Measurements from ENCODE around the gene C12orf42.

DNA sequence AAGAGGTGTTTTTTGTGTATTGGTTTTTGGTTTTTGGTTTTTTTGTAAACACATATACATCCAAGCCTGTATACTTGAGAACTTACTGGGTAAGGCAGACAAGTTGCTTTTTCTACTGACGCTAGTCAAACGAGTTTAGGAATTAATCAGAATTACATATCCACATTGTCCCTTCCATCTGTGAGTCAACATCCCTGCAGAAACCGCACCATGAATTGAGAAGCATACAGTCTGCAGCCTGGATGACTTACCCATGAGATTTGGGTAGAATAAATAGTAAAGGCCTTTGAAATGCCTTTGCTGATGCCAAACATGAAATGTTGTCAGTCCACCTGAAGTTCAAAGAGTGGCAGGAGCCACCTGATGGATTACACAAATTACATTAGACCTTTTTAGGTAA is 21.4 kb upstream of the C12orf42 start:
- TF ChIP-seq CTCF (conservative IDR thresholded peaks at IDR 0.05; ENCODE audit: low read length) (no peak), EZH2phosphoT487 (IDR thresholded peaks at IDR 0.05; ENCODE audit: borderline replicate concordance) (no peak)

Measured in Loucy (cell line).